Transverse colon (tissue), 4 donors: ENCODE results near the gene TMEM132D. TPM values are rescaled to one million over a fixed set of nuclear protein-coding genes. Genes with fewer than 3 reads are reported as not detected.

Experiments
- DNase-seq: peaks from one replicate; pipeline ENCODE4 v3.0.0-alpha.2; 2019
- H3K27ac ChIP-seq, 4 donors: fragments of 200-600 bp; sonication (generic); 2 replicates each; pipeline ENCODE4 v1.5.1; 2016 to 2018; ENCODE audit warnings: inconsistent platforms in 4 of 4
- H3K27me3 ChIP-seq: fragments of 200-600 bp; sonication (generic); 2 replicates; pipeline ENCODE4 v1.5.1; 2017; ENCODE audit warnings: inconsistent platforms
- H3K36me3 ChIP-seq, 4 donors: fragments of 200-600 bp; sonication (generic); 2 replicates each; pipeline ENCODE4 v1.5.1; 2017 to 2019; ENCODE audit warnings: inconsistent platforms in 4 of 4
- H3K4me1 ChIP-seq, 4 donors: fragments of 200-600 bp; sonication (generic); 2 replicates each; pipeline ENCODE4 v1.5.1; 2017 to 2020; ENCODE audit warnings: inconsistent platforms in 4 of 4
- H3K4me3 ChIP-seq, 4 donors: fragments of 200-600 bp; sonication (generic); 1 replicate in 1 of 4; 2 replicates in 3 of 4; pipeline versions ENCODE4 v1.5.1 to v1.6.1; 2017 to 2019; ENCODE audit warnings: inconsistent platforms in 4 of 4
- H3K9me3 ChIP-seq, 2 donors: fragments of 200-600 bp; sonication (generic); 2 replicates each; pipeline ENCODE4 v1.5.1; 2017 to 2019; ENCODE audit warnings: inconsistent platforms in 2 of 2
- CTCF ChIP-seq, 5 experiments: fragments of 200-600 bp in 3 of 5; fragments of 450-650 bp in 2 of 5; sonication (generic) in 3 of 5; IDR thresholded peaks; 1 replicate in 2 of 5; 2 replicates in 3 of 5; pipeline ENCODE4 v1.5.1; 2016 to 2017; ENCODE audit warnings: antibody characterized with exemption in 5 of 5, inconsistent platforms in 3 of 5, mild to moderate bottlenecking in 2 of 5, moderate library complexity in 1 of 5
- EP300 ChIP-seq: sonication (generic); formaldehyde crosslinking; IDR thresholded peaks from one replicate; pipeline ENCODE4 v1.6.1; 2017; ENCODE audit warnings: antibody characterized with exemption, low read depth
- POLR2A ChIP-seq: fragments of 450-650 bp; IDR thresholded peaks from one replicate; pipeline ENCODE4 v1.6.1; 2016; ENCODE audit warnings: antibody characterized with exemption, mild to moderate bottlenecking, moderate library complexity
- POLR2AphosphoS5 ChIP-seq, 3 donors: sonication (generic); formaldehyde crosslinking; IDR thresholded peaks; one replicate each; pipeline ENCODE4 v1.6.1; 2016; ENCODE audit warnings: antibody characterized with exemption in 3 of 3
- WGBS, 2 donors: methylation state at CpG; one replicate each; pipeline ENCODE4 v1.1.5; 2018; ENCODE audit warnings: low coverage in 1 of 2; 5-methylcytosine and 5-hydroxymethylcytosine counted together
- in situ Hi-C, 4 donors: fragments of 200-750 bp; cut with MboI; loops; one replicate each; pipeline versions ENCODE4 v1.15.0 to v1.15.1; 2017; ENCODE audit warnings: low sequenced_read_pairs in 3 of 4, low pct_ligation_motif_present in 1 of 4, low pct_unique_long_range_greater_than_20kb in 1 of 4
- intact Hi-C: fragments of 100-400 bp; cut with DNase I; formaldehyde crosslinking; loops from one replicate; pipeline ENCODE4 v1.15.1; 2023; ENCODE audit warnings: low total_unique reads
- total RNA-seq, 4 donors: library from RNA; depleted of rRNA; stranded (reverse); fragments of >200 nt; gene quantifications; one replicate each; pipeline ENCODE4 v1.1.0, GENCODE V29; 2016

Gene TMEM132D
- total RNA-seq, 4 donors from 2014 or later: 0.48 to 0.55 TPM; not detected in 2

DNA sequence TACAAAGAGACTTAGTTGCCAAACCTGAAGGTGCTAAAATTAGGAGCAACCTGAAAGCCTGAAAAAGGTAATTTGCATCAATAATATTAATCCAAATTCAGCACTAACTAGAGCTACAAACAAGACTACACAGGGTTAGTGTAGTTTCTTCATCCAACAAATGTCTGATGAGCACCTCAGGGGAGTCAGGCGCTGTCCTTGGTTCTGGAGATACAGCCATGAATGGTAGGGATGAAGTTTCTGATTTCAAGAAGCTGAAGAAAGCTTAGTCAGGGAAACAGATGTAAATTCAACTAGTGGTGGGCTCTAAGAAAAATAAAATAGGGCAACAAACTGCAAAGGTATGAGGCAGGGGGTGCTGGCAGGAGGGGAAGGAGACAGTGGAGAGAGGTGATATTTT lies 784.3 kb downstream of the TMEM132D start:
- no peaks in the 10 kb centered on the region for H3K9me3 ChIP-seq
- TF ChIP-seq POLR2A (no peak), POLR2AphosphoS5 (IDR thresholded peaks at IDR 0.05) (no peak), CTCF (IDR thresholded peaks at IDR 0.05) (no peak), EP300 (no peak)
- H3K36me3 ChIP-seq: no peaks in the 10 kb centered on the region
- H3K27me3 ChIP-seq: no peaks in the 10 kb centered on the region
- no peaks in the 10 kb centered on the region for H3K4me1 ChIP-seq
- H3K27ac ChIP-seq: no peak overlapping the region
- no peak for DNase-seq
- in situ Hi-C loops (no loop called here), intact Hi-C loops (no loop called here)
- no peak overlapping the region for H3K4me3 ChIP-seq
- 71 to 83% methylated on average over 1 of the region's 1 CpG for WGBS, 2 donors

DNA sequence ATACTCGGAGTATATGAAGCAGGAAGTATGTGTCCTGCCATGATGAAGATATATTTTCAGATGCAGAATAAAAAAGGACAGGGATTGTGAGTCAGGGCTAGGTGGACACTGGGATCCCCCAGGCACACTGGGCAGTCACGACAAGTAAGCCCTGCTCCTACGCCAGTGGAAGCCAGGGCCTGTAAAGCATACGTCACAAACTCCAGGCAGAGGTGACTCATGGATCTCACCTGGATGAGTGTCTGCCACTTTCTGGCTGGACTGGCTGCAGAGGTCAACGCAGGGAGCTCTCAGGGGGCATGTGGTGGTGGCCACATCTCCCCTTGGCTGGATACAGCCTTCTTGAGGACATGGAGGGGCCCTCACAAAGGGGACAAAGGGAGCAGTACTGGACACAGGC lies 788.3 kb downstream of the TMEM132D start:
- in situ Hi-C loops (no loop called here), intact Hi-C loops (no loop called here)
- Histone ChIP-seq H3K27ac (no peak overlapping the region), H3K36me3 (no peaks in the 10 kb centered on the region), H3K4me3 (no peak overlapping the region), H3K27me3 (no peaks in the 10 kb centered on the region), H3K4me1 (no peaks in the 10 kb centered on the region), H3K9me3 (no peaks in the 10 kb centered on the region)
- no peak for DNase-seq
- WGBS, 2 donors: 76% methylated on average over 4 of the region's 5 CpGs; no CpG with 5 or more reads in 1 of the 2 donors
- TF ChIP-seq POLR2AphosphoS5 (IDR thresholded peaks at IDR 0.05) (no peak), POLR2A (no peak), EP300 (no peak), CTCF (IDR thresholded peaks at IDR 0.05) (no peak)

GRCh38 chr12:129110575-129110974 lies 793.2 kb downstream of the TMEM132D start:
- Histone ChIP-seq H3K27me3 (no peaks in the 10 kb centered on the region), H3K36me3 (no peaks in the 10 kb centered on the region), H3K4me1 (no peaks in the 10 kb centered on the region), H3K4me3 (no peak overlapping the region), H3K9me3 (peaks cover 0 to 4% of the 10 kb centered on the region in 2 donors), H3K27ac (no peak overlapping the region)
- intact Hi-C loops: no loop called here
- in situ Hi-C loops: no loop called here
- 20 to 84% methylated on average over 1 to 8 of the region's 8 CpGs for WGBS, 2 donors
- DNase-seq: no peak
- TF ChIP-seq EP300 (no peak), CTCF (IDR thresholded peaks at IDR 0.05) (no peak), POLR2AphosphoS5 (IDR thresholded peaks at IDR 0.05) (no peak), POLR2A (no peak)

DNA sequence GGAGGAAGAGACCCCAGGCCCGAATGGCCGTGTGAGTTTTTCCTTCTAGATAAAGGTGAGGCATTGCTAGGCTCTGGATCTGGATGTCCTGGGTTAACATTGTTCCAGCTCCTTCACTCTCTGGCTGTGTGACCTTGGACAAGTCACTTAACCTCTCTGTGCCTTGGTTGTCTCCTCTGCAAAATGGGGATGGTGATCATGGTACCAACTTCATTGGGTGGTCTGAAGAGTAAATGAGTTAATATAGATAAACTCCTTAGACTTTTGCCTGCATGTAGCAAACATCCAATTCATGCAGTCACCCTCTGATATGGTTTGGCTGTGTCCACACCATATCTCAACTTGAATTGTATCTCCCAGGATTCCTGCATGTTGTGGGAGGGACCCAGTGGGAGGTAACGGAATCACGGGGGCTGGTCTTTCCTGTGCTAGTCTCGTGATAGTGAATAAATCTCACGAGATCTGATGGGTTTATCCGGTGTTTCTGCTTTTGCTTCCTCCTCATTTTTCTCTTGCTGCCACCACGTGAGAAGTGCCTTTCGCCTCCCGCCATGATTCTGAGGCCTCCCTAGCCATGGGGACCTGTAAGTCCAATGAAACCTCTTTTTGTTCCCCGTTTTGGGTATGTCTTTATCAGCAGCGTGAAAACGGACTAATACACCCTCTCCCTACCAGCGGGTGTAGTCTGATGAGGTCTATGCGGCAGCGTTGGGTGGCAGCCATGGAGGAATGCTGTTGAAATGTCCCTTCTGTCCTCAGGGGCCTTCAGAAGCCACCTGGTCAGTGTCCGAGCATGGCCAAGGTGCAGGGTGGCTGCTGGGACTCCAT lies 794.4 kb downstream of the TMEM132D start:
- in situ Hi-C loops: no loop called here
- Histone ChIP-seq H3K9me3 (peaks cover 0 to 4% of the 10 kb centered on the region in 2 donors), H3K27ac (no peak overlapping the region), H3K36me3 (no peaks in the 10 kb centered on the region), H3K4me1 (no peaks in the 10 kb centered on the region), H3K4me3 (no peak overlapping the region), H3K27me3 (no peaks in the 10 kb centered on the region)
- DNase-seq: no peak
- 83 to 87% methylated on average over 11 to 17 of the region's 17 CpGs for WGBS, 2 donors
- intact Hi-C loops: no loop called here
- TF ChIP-seq POLR2AphosphoS5 (IDR thresholded peaks at IDR 0.05): no peak
- no peak for TF ChIP-seq CTCF (IDR thresholded peaks at IDR 0.05)
- no peak for TF ChIP-seq EP300
- TF ChIP-seq POLR2A: no peak
